NCI-H146 treated with DMSO at 0.1 percent for 48 hours (cell line): ENCODE results near the gene RPS6KA1.
"Not testable (repeated sequence)": the region's sequence is repeated elsewhere in the genome, so short reads cannot be mapped to it uniquely, and the experiment has no call there.

Experiments
- DNase-seq: peaks from one replicate; lab custom pipeline; 2025; ENCODE audit not compliant: unreplicated experiment; lab: John Stamatoyannopoulos, UW

Gene RPS6KA1

DNA sequence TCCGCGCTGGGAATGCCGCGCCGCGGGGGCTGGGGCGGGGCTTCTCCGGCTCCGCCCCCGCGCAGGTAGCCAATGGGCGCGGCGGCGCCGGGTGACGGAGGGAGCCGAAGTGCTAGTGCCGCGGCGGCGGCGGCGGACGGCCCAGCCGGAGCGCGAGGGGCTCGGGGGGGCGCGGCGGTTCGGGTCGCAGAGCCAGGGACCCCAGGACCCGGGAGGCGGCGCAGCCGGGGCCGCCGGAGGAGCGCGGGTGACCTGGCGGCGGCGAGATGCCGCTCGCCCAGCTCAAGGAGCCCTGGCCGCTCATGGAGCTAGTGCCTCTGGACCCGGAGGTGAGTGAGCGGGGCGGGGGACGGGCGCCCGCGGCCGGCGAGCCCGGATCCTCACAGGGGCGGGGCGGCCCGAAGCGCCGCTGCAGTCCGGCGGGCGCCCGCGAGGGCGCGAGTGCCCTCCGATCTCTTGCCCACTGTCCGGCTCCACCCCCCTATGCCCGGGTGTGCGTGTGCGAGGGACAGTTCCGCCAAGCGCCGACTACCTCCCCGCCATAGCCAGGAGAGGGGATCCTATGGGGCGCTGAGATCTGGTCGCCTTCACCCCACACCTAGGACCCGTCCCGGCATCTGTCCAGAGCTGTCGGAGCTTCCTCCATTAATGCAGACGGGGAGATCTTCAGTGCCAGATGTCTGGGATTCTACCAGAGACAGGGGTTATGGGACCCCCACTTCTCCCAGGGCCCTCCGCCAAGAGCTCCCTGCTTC is at the start of gene RPS6KA1:
Gene RPS6KA1, plus strand, starts transcription at position 107 of the 755 bp plus-strand sequence. Its CDS starts 160 bp downstream, at position 267.
- DNase-seq = peak; percentile 43

- no peak for DNase-seq
These were observed 46.6 kb upstream of the RPS6KA1 start for GRCh38 chr1:26482921-26483320.

GRCh38 chr1:26483980-26484379 is 45.6 kb upstream of the RPS6KA1 start:
- no peak for DNase-seq

- no peak for DNase-seq
These were observed 39.4 kb upstream of the RPS6KA1 start for GRCh38 chr1:26490155-26490554.

GRCh38 chr1:26493267-26493666 is 36.3 kb upstream of the RPS6KA1 start:
- DNase-seq = no peak

GRCh38 chr1:26493938-26494337 is 35.6 kb upstream of the RPS6KA1 start:
- DNase-seq = no peak

DNA sequence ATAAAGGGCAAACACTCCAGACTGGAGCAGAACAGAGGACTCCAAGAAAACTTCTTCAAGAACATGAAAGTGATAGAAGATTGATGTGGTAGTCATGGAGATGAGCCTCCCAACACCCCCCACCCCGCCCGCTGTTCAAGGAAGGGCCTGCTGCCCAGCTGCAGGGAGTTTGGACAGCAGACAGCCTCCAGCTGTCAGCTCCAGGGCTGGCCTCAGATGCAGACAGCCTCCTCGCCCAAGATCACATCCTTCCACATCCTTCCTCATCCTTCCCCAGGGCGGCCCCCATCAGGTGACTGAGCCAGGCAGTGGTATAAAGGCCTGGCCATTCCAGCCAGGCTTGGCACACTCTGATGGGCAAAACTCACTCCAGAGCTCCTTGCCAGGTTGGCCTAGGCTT is 32.7 kb upstream of the RPS6KA1 start:
- no peak for DNase-seq

- DNase-seq = no peak
These were observed 30.7 kb upstream of the RPS6KA1 start for GRCh38 chr1:26498894-26499293.

- peak; percentile 37 for DNase-seq
These were observed 28.9 kb upstream of the RPS6KA1 start for GRCh38 chr1:26500488-26501175.

- DNase-seq = not testable (repeated sequence)
These were observed 18.9 kb upstream of the RPS6KA1 start for GRCh38 chr1:26510711-26511110.

DNA sequence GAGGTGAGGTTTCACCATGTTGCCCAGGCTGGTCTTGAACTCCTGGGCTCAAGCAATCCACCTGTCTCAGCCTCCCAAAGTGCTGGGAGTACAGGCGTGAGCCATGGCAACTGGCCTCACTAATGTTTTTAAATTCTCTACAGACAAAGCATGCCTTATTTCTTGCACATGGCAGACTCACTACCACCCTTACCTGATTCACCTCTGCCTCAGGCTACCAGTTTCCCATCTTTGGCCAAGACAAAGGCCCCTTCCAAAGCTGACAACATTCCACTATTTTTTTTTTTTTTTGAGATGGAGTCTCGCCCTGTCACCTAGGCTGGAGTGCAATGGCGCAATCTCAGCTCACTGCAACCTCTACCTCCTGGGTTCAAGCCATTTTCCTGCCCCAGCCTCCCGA is 13.7 kb upstream of the RPS6KA1 start:
- not testable (repeated sequence) for DNase-seq

DNA sequence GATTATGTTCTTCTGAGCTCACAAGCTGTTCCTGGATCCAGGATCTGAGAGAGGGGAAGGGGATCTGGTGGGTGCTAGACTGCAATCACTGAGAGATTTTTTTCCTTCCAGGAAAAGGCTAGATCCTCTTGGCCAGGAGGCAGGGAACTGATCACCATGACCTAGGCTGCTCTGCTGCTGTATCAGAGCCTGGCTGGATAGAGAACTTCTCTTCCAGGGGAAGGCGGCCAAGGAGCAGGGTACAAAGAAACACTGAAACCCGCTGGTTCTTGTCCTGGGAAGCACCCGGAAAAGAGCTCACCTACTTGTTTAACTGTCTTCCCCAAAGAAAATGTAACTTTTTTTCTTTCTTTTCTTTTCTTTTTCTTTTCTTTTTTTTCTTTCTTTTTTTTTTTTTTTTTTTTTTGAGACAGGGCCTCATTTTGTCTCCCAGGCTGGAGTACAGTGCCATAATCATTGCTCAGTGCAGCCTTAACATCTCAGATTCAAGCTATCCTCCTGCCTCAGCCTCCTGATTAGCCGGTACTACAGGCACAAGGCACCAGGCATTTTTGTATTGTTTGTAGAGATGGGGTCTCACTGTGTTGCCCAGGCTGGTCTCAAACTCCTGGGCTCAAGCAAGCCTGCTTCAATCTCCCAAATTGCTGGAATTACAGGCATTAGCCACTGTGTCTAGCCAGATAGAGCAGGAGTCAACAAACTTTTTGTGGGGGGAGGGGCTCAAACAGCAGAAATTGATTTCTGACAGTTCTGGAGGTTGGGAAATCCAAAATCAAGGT is 12.4 kb upstream of the RPS6KA1 start:
- no peak for DNase-seq

- DNase-seq = no peak
These were observed 11.9 kb upstream of the RPS6KA1 start for GRCh38 chr1:26517766-26518049.

DNA sequence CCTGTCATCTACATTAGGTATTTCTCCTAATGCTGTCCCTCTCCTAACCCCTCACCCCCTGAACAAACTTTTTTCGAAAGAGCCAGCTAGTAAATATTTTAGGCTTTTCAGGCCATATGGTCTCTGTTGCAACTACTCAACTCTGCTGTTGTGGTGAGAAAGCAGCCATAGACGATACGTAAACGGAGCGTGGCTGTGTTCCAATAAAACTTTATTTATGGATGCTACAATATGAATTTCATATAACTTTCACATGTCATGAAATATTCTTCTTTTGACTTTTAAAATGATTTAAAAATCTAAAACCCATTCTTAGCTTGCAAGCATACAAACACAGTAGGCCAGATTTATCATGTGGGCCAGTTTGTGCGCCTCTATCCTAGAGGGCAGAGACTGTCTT is 11.2 kb upstream of the RPS6KA1 start:
- no peak for DNase-seq

- DNase-seq = no peak
These were observed 9.2 kb upstream of the RPS6KA1 start for GRCh38 chr1:26520339-26520738.

GRCh38 chr1:26521669-26522030 is 7.9 kb upstream of the RPS6KA1 start:
- no peak for DNase-seq

DNA sequence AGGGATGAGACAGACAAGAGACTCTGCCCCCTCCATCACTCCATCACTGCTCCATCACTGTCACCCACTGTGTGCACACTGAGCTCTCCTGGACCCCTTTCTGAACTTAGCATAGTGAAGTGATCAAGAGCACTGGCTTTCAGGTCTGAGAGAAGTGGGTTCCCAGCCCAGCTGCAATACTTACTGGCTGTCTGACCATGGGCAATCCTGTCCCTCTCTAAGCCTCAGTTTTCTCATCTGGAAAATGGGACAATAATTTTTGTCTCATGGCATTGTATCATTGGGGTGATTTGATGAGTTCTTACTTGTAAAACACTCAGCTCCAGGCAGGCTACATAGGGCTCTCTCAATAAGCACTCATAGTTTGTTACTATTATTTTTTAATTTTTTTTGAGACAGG is 7.5 kb upstream of the RPS6KA1 start:
- DNase-seq = no peak

- DNase-seq = no peak
These were observed 5.4 kb upstream of the RPS6KA1 start for GRCh38 chr1:26524181-26524580.

DNA sequence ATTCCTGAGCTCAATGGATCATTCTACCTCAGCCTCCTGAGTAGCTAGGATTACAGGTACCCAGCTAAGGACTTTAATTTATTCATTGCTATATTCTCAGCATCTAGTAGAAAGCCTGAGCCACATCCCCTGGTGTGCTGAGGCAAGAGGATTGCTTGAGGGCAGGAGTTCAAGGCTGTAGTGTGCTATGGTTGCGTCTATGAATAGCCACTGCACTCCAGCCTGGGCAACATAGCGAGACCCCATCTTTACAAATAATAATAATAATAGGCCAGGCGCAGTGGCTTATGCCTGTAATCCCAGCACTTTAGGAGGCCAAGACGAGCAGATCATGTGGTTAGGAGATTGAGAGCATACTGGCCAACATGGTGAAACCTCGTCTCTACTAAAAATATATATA is 3.3 kb upstream of the RPS6KA1 start:
- DNase-seq = no peak

DNA sequence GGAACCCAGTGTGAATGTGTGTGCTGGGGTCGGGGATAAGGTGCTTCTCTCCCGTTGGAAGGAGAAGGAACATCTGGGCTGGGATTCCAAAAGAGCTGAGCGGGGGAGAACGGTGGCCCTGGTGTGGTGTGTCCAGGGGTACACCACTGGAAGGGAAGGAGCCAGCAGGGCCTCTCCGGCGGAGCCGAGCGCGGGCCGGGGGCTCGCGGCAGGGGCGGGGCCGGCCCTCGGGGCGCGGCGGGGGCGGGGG is 231 bp upstream of the RPS6KA1 start:
- peak; percentile 43 for DNase-seq

DNA sequence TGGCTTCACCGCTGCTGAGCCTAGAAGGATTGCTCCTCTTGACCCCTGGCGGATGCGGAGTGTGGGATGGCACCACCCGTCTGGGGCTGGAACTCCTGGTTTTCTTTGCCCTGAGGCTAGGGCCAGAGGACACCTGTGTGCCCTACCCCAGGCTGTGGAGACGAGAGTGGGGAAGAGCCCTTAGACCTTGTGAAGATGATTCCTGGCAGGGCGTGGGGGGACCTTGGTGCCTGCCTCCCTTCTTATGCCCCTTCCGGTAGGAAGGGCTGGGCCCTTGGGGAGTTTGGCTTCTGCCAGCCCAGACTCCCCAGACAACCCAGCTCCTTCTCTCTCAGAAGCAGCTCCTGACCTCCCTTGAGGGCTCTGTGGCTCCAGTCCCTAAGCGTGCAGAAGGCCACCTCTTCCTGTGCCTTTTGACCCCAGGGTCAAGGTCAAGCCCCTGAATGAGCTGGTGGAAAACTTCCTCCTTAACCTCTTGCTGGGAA is 891 bp downstream of the RPS6KA1 start:
- DNase-seq = no peak

DNA sequence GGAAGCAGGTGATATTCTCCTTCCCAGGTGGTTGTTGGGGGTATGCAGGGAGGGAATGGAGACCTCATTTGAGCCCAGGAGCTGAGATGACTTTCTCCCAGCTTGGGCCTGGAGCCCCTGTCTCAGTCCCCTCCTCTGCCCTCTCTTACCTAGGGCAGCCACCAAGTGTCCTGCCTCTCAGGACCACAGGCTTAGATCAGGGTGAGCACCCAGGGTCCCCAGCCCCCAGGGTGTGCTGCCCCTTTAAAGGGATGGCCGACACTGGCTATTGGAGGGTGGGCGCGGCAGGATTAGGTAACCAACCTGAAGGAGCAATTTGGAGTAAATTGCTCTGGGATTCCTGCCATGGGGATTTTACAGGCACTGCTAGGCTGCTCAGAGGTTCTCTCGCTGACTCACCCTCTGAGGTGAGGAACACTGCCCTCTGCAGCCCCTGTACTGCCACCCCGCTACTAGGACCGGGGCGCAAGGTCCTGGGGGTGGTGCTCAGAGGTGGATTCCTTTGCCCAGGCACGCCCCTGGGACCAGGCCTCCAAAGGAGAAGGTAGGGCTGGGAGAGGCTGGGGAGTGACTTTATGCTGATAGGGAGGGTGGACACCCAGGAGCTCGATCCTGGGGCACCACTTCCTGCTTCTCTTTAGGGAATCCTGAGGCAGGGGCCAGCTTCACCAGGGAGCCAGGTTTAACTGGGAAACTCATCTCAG is 1.5 kb downstream of the RPS6KA1 start:
- peak; percentile 22 for DNase-seq
